Panc1 (cell line): ENCODE measurements around the gene ACER1. TPM values are rescaled to one million over a fixed set of nuclear protein-coding genes. Genes with fewer than 3 reads are reported as not detected.
"Not testable (repeated sequence)": the region's sequence is repeated elsewhere in the genome, so short reads cannot be mapped to it uniquely, and the experiment has no call there.

ENCODE experiments used
- ATAC-seq: fragments of 200-7000 bp; cut with Tn5 transposase; 2 replicates; pipeline ENCODE4 v1.9.1; 2020; ENCODE audit warnings: mild to moderate bottlenecking, moderate library complexity
- BruUV-seq: library from RNA; stranded (reverse); fragments of 400-500 nt; replicated peaks from 2 replicates; lab custom pipeline; 2021; lab: Mats Ljungman, UMichigan
- CTCF ChIA-PET: fragments of 300-600 bp; sonication (Branson Sonifier 250); formaldehyde crosslinking; loops from one replicate; lab custom pipeline; 2022; ENCODE audit warnings: antibody characterized with exemption; lab: Charles Lee
- POLR2A ChIA-PET: fragments of 300-600 bp; sonication (Branson Sonifier 250); formaldehyde crosslinking; loops from one replicate; lab custom pipeline; 2022; ENCODE audit warnings: antibody characterized with exemption; lab: Charles Lee
- DNase-seq: peaks from one replicate; pipeline ENCODE4 v3.0.0-alpha.2; 2010; ENCODE audit warnings: low read depth, low spot score
- H3K27ac ChIP-seq: 2 replicates; pipeline ENCODE4 v1.5.1; 2011; ENCODE audit warnings: mild to moderate bottlenecking, low read length, inconsistent platforms
- H3K27me3 ChIP-seq: fragments of 200-500 bp; sonication (Bioruptor generic); 2 replicates; pipeline ENCODE4 v1.6.0; 2014; ENCODE audit warnings: low read length, inconsistent platforms; ENCODE audit not compliant: control insufficient read depth, insufficient read depth
- H3K36me3 ChIP-seq: fragments of 200-500 bp; sonication (Bioruptor generic); 2 replicates; pipeline ENCODE4 v1.5.1; 2014; ENCODE audit warnings: inconsistent platforms, mild to moderate bottlenecking, low read length, moderate library complexity; ENCODE audit not compliant: control insufficient read depth, insufficient read depth
- H3K4me1 ChIP-seq: 2 replicates; pipeline ENCODE4 v1.5.1; 2011; ENCODE audit warnings: inconsistent platforms, mild to moderate bottlenecking, low read length, moderate library complexity; ENCODE audit not compliant: control insufficient read depth, insufficient read depth
- H3K4me3 ChIP-seq, 2 experiments: 2 replicates each; pipeline ENCODE4 v1.5.1; 2011 to 2012; ENCODE audit warnings: low read depth in 2 of 2, low read length in 2 of 2, mild to moderate bottlenecking in 2 of 2, inconsistent platforms in 1 of 2, moderate library complexity in 1 of 2
- H3K9me3 ChIP-seq: fragments of 200-500 bp; sonication (Bioruptor generic); 2 replicates; pipeline ENCODE4 v1.5.1; 2014; ENCODE audit warnings: low read depth, mild to moderate bottlenecking, inconsistent platforms, low read length, moderate library complexity; ENCODE audit not compliant: control insufficient read depth, insufficient read depth
- POLR2AphosphoS5 ChIP-seq: IDR thresholded peaks from 2 replicates; pipeline ENCODE4 v1.6.1; 2012; ENCODE audit warnings: mild to moderate bottlenecking, low read depth, low read length, moderate library complexity
- SIN3A ChIP-seq: IDR thresholded peaks from 2 replicates; pipeline ENCODE4 v1.6.1; 2012; ENCODE audit warnings: low read depth, mild to moderate bottlenecking, low read length, moderate library complexity, borderline replicate concordance; ENCODE audit not compliant: insufficient read depth
- TCF7L2 ChIP-seq: IDR thresholded peaks from 2 replicates; pipeline ENCODE4 v1.6.1; 2011; ENCODE audit warnings: mild to moderate bottlenecking, low read depth, low read length, inconsistent platforms
- in situ Hi-C: cut with HindIII; loops from 2 replicates; pipeline ENCODE4 v1.10.0; 2016; ENCODE audit warnings: low sequenced_read_pairs, low pct_unique_long_range_greater_than_20kb
- intact Hi-C: fragments of 100-400 bp; cut with micrococcal nuclease; formaldehyde crosslinking; loops from one replicate; pipeline ENCODE4 v1.10.0; 2022; ENCODE audit not compliant: unreplicated experiment
- total RNA-seq: library from RNA; stranded (reverse); gene quantifications from one replicate; pipeline ENCODE4 v1.2.1, GENCODE V29; 2021; ENCODE audit not compliant: unreplicated experiment
- TF ChIP-seq, protein P1 (sequence below): fragments of 450-650 bp; IDR thresholded peaks from 2 replicates; pipeline ENCODE4 v1.5.1; 2017; ENCODE audit warnings: mild to moderate bottlenecking
- TF ChIP-seq, protein P2 (sequence below), 2 experiments: IDR thresholded peaks; 2 replicates each; pipeline ENCODE4 v1.6.1; 2011 to 2012; ENCODE audit warnings: low read depth in 2 of 2, control low read depth in 1 of 2, low read length in 1 of 2, mild to moderate bottlenecking in 1 of 2, moderate library complexity in 1 of 2; ENCODE audit not compliant: insufficient read depth in 1 of 2

ACER1 gene
- total RNA-seq, 1 experiment from 2014 or later, result not detected

DNA sequence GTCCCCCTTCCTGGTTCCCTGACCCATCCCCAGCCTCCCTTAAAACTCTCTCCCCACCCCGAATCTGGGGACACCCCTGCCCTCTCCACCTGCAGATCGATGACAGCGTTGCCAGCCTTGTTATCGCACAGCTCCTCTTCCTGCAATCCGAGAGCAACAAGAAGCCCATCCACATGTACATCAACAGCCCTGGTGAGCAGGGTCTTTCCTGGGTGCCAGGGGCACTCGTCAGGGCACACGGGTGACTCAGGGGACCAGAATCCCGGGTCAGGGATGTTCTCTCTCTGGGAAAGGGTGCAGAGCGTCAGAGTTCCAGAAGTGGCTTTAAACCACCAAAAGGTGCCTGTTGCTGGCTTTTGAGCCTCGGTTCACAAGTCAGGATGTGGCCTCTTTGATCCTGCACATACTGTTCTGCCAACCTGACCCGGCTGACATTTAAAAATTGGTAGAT lies 29.0 kb upstream of the ACER1 start:
- DNase-seq (no peak), ATAC-seq (no peak)
- TSS peak; percentile 89 for BruUV-seq
- Histone ChIP-seq H3K36me3 (peaks cover 2% of the 10 kb centered on the region), H3K27ac (peak overlapping the region; percentile 89), H3K9me3 (no peaks in the 10 kb centered on the region), H3K27me3 (no peaks in the 10 kb centered on the region), H3K4me3 (peak overlapping the region; percentile 53 to 78), H3K4me1 (0 out of 2 replicates have a peak, but pooled peaks cover 4% of the 10 kb centered on the region)
- TF ChIP-seq TCF7L2, result no peak
- no peak for TF ChIP-seq SIN3A
- TF ChIP-seq, protein P1, sequence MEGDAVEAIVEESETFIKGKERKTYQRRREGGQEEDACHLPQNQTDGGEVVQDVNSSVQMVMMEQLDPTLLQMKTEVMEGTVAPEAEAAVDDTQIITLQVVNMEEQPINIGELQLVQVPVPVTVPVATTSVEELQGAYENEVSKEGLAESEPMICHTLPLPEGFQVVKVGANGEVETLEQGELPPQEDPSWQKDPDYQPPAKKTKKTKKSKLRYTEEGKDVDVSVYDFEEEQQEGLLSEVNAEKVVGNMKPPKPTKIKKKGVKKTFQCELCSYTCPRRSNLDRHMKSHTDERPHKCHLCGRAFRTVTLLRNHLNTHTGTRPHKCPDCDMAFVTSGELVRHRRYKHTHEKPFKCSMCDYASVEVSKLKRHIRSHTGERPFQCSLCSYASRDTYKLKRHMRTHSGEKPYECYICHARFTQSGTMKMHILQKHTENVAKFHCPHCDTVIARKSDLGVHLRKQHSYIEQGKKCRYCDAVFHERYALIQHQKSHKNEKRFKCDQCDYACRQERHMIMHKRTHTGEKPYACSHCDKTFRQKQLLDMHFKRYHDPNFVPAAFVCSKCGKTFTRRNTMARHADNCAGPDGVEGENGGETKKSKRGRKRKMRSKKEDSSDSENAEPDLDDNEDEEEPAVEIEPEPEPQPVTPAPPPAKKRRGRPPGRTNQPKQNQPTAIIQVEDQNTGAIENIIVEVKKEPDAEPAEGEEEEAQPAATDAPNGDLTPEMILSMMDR, result no peak
- TF ChIP-seq, protein P2, sequence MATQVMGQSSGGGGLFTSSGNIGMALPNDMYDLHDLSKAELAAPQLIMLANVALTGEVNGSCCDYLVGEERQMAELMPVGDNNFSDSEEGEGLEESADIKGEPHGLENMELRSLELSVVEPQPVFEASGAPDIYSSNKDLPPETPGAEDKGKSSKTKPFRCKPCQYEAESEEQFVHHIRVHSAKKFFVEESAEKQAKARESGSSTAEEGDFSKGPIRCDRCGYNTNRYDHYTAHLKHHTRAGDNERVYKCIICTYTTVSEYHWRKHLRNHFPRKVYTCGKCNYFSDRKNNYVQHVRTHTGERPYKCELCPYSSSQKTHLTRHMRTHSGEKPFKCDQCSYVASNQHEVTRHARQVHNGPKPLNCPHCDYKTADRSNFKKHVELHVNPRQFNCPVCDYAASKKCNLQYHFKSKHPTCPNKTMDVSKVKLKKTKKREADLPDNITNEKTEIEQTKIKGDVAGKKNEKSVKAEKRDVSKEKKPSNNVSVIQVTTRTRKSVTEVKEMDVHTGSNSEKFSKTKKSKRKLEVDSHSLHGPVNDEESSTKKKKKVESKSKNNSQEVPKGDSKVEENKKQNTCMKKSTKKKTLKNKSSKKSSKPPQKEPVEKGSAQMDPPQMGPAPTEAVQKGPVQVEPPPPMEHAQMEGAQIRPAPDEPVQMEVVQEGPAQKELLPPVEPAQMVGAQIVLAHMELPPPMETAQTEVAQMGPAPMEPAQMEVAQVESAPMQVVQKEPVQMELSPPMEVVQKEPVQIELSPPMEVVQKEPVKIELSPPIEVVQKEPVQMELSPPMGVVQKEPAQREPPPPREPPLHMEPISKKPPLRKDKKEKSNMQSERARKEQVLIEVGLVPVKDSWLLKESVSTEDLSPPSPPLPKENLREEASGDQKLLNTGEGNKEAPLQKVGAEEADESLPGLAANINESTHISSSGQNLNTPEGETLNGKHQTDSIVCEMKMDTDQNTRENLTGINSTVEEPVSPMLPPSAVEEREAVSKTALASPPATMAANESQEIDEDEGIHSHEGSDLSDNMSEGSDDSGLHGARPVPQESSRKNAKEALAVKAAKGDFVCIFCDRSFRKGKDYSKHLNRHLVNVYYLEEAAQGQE (IDR thresholded peaks at IDR 0.05; ENCODE audit: insufficient read depth in 1 of 2, low read depth in 2 of 2, low read length in 1 of 2), result no peak
- TF ChIP-seq POLR2AphosphoS5, result no peak
- intact Hi-C loops, result no loop called here
- ChIA-PET CTCF (no interaction called here), POLR2A (interaction anchor here (0.5 kb wide), 1 partner anchor 477 kb away, joined by 3 read pairs; no protein-coding TSS in a partner anchor)
- in situ Hi-C loops, result no loop called here

DNA sequence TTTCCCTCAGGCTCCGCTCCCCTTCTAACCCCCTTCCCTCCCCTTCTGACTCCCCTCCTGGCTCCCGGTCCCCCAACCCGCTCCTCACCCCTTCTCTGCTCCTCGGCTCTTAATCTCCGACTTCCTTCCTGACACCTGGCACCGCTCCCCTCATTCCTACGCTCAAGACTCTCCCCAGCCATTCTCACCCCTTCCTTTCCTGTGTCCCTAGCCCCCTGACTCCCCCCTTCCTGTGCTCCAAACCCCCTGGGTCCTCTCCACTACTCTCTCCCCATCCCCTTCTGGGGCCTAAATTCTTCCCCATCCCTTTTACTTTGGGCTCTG lies 28.6 kb upstream of the ACER1 start:
- Histone ChIP-seq H3K27ac (peak overlapping the region; percentile 89), H3K4me1 (0 out of 2 replicates have a peak, but pooled peaks cover 4% of the 10 kb centered on the region), H3K36me3 (peaks cover 2% of the 10 kb centered on the region), H3K27me3 (no peaks in the 10 kb centered on the region), H3K9me3 (no peaks in the 10 kb centered on the region), H3K4me3 (peak overlapping the region; percentile 53 to 78)
- BruUV-seq, result no TSS peak
- TF ChIP-seq POLR2AphosphoS5 (no peak), SIN3A (no peak), TCF7L2 (no peak)
- TF ChIP-seq, protein P2 (IDR thresholded peaks at IDR 0.05; ENCODE audit: insufficient read depth in 1 of 2, low read depth in 2 of 2, low read length in 1 of 2), result no peak
- TF ChIP-seq, protein P1, result no peak
- no peak for ATAC-seq
- in situ Hi-C loops, result no loop called here
- ChIA-PET POLR2A (interaction anchor here (0.5 kb wide), 1 partner anchor 476 kb away, joined by 3 read pairs; no protein-coding TSS in a partner anchor), CTCF (no interaction called here)
- DNase-seq, result no peak
- intact Hi-C loops, result no loop called here

DNA sequence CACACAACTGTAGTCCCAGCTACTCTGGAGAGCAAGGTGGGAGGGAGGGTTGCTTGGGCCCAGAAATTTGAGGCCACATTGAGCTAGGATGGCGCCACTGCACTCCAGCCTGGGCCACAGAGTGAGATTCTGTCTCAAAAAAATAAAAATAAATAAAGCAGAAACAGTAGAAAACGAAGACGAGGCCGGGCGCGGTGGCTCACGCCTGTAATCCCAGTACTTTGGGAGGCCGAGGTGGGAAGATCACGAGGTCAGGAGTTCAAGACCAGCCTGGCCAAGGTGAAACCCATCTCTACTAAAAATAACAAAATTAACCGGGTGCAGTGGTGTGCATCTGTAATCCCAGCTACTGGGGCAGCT lies 27.4 kb upstream of the ACER1 start:
- H3K36me3 ChIP-seq, POLR2A ChIA-PET, H3K9me3 ChIP-seq, CTCF ChIA-PET, H3K27me3 ChIP-seq, DNase-seq, BruUV-seq, ATAC-seq, H3K4me1 ChIP-seq, intact Hi-C loops, in situ Hi-C loops: not testable (repeated sequence)
- H3K4me3 ChIP-seq, result peak overlapping the region; percentile 53 to 78
- peak overlapping the region; percentile 23; the same call in 1 of the 2 replicates for H3K27ac ChIP-seq

DNA sequence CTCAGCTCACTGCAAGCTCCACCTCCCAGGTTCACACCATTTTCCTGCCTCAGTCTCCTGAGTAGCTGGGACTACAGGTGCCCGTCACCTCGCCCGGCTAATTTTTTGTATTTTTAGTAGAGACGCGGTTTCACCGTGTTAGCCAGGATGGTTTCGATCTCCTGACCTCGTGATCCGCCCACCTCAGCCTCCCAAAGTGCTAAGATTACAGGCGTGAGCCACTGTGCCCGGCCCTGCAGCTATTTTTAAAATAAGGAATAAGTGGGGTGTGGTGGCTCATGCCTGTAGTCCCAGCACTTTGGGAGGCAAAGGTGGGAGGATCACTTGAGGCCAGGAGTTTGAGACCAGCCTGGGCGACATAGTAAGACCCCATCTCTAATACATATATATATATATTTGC lies 27.0 kb upstream of the ACER1 start:
- BruUV-seq, intact Hi-C loops, POLR2A ChIA-PET, CTCF ChIA-PET, H3K36me3 ChIP-seq, H3K9me3 ChIP-seq, H3K4me1 ChIP-seq, DNase-seq, H3K27me3 ChIP-seq, in situ Hi-C loops, H3K27ac ChIP-seq, ATAC-seq, H3K4me3 ChIP-seq: not testable (repeated sequence)
